ENCODE data around the gene MBD1. TPM values are rescaled to one million over a fixed set of nuclear protein-coding genes. Genes with fewer than 3 reads are reported as not detected.
A peak's percentile ranks its signal among the peaks of the same experiment; 100 is the strongest.
"Not testable (repeated sequence)": the region's sequence is repeated elsewhere in the genome, so short reads cannot be mapped to it uniquely, and the experiment has no call there.

The MBD1 gene
- total RNA-seq, 1 experiment from 2014 or later, result 48.2 TPM

DNA sequence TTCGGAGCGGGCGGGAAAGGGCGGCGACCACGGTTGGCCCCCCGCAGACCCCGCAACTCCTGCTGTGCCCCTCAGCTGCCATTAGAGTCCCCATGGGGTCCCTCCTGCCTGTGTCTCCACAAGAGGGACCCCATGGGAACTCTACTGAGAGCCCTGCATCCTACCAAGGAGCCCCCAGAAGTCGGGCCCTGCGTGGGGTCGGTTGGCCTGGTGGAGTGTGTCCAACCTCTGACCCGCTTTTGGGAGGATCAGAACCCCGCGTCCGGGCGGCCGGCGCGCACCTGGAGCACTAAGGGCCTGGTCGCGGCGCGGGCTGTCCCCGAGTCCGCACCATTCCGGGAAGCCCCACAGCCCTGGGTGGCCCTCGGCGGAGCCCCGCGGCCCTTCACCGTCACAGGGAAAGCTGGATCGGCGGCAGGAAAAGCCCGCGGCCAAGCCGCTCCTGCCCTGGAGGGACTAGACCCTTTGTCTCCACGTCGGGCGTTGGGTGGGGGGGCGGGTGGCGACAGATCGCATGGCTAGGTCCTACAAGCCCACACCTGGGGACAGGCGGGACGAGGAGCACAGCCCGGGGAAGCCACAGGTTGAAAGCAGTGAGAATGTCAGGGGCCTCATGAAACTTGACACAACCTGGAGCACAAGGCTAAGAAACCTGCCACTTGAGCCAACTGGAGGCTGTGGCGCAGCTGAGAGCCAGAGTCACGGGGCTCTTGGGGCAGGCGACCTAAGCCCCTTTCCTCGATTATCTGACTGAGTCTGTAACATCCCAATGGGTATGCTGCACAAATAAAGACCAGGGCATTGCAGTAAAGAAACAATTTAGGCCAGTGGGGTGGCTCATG, 17.3 kb upstream of the MBD1 start:
- in situ Hi-C loops (cut with HindIII; ENCODE audit: low sequenced_read_pairs), result no loop called here
- no peak for DNase-seq (ENCODE audit: low spot score)

DNA sequence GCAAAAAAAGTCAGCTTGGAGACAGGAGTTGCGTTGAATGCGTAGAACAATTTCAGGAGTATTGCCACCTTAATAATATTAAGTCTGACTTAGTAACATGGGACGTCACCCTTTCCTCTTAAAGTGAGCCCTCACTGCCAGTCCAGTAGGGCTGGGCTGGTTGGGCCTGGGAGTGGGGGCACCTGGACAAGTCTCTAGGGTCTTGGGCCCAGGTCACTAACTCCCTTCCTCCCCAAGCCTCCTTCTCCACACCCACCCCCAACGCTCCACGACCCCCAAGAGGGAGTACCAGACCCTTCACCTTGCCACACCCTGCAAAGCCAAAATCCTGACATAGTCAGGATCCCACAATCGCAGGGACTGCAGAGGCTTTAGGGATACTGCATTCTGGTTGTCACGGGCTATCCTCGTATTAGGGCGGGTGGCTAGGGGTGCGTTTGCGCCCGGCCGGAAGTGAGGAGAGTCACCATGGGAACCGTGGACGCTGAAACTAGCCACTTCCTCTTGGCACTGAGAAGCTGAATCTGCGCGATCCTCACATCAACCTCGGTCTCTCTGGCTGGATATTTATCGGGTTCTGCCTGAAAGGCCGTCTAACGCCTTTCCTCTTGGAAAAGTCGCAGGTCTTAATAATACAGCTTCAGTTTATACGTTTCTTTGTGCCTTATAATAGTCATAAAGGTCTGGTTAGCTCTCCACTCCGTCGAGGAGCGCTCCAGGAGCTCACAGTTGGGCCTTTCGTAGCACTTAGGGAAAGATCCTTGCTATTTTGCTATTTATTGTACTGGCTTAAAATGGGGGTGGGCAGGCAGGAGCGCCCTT, 16.5 kb upstream of the MBD1 start:
- DNase-seq (ENCODE audit: low spot score), result peak; percentile 67
- in situ Hi-C loops (cut with HindIII; ENCODE audit: low sequenced_read_pairs), result no loop called here

DNA sequence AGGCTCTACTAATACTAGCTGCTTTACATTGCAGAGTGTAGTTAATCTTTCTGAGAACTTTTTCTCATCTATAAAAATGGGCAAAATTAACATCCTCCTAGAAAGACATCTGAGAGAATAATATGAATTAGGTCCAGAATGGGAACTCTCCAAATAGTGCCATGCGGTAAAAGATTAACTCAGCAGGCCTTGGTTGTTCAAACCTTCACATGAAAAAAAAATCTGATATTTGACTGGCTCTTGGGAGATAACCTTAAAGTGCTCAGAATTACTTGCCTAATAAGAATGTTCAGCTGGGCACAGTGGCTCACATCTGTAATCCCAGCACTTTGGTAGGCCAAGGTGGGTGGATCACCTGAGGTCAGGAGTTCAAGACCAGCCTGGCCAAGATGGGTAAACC, 11.7 kb upstream of the MBD1 start:
- in situ Hi-C loops (cut with HindIII; ENCODE audit: low sequenced_read_pairs), result no loop called here
- DNase-seq (ENCODE audit: low spot score), result no peak

DNA sequence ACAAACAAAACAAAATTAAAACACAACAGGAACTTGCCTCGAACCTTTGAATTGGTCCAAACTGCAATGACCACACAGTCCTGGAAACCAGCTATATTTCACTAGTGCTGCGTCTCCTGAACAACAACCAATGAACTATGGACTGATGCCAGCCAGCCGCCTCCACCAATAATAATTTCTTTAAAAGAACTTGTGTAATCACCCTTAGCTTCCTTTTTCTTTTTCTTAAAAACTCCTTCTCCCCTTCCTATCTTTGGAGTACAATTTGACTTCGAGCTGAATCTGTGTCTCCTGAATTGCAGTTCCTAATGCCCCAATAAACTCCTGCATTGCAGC, 7.8 kb upstream of the MBD1 start:
- in situ Hi-C loops (cut with HindIII; ENCODE audit: low sequenced_read_pairs), result no loop called here
- no peak for DNase-seq (ENCODE audit: low spot score)

DNA sequence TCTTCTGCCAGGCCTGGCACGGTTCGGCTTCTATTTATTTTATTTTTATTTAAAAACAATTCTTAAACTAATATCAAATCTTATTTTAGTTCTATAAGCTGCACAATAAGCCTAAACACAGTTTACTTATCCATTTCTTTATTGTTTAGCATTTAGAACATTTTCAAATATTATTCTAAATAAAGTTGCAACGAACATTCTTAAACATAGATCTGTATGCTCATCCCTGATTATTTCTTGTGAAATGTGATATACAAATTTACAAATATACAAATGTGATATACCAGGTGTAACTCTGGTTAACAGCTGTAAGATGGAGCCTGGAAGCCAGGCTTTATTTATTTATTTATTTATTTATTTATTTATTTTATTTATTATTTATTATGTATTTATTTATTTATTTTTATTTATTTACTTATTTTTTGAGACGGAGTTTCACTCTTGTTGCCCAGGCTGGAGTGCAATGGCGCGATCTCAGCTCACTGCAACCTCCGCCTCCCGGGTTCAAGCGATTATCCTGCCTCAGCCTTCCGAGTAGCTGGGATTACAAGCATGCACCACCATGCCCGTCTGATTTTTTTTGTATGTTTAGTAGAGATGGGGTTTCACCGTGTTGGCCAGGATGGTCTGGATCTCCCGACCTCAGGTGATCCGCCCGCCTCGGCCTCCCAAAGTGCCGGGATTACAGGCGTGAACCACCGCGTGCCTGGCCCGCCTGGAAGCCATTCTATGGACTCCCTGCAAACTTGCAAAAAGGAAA, 7.2 kb upstream of the MBD1 start:
- DNase-seq (ENCODE audit: low spot score); in situ Hi-C loops (cut with HindIII; ENCODE audit: low sequenced_read_pairs): not testable (repeated sequence)

DNA sequence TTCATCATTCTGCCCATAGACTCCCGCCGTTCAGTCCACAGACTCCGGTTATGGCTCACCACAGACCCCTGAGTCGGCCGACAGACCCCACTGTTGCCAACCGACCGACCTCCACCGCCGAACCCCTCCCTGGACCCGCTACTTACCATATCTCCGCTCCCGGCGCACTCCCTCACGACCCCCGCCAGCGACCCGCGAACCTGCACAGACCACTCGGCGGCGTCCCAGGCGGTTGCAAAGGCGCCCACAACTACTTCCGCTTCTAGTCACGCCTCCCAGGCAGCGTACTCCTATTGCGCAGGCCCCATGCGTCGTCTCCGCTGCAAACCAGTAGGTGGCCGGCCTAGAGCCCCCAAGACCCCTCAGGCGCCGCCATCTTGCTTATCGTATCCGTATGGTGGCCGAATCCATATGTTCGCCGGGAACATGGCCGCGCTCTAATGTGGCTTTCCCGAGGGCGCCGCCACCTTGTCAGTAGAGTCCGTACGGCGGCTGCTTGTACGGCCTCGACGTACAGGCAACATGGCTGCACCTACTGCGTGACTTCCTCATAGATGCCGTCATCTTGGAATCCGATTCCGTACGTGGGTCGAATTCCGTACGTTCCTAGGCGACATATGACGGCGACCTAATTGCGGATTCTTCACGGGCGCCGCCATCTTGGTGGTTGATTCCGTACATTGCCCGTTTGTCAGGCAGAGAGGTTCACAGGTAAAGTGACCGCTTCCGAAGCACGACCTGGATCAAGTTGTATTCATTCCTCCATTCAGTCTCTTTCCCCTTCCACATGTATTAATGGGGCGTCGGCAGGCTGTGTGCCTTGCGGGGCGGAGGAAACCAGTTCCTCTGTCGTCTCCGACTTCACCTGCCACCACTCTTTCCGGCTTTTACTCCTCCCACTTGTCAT, 6.4 kb upstream of the MBD1 start, which contains the start of gene CXXC1:
Gene CXXC1, minus strand, starts transcription at position 252 of the 907 bp plus-strand sequence. Its CDS starts 103 bp downstream, at position 149.
- peak; percentile 100 for DNase-seq (ENCODE audit: low spot score)
- in situ Hi-C loops (cut with HindIII; ENCODE audit: low sequenced_read_pairs), result no loop called here

DNA sequence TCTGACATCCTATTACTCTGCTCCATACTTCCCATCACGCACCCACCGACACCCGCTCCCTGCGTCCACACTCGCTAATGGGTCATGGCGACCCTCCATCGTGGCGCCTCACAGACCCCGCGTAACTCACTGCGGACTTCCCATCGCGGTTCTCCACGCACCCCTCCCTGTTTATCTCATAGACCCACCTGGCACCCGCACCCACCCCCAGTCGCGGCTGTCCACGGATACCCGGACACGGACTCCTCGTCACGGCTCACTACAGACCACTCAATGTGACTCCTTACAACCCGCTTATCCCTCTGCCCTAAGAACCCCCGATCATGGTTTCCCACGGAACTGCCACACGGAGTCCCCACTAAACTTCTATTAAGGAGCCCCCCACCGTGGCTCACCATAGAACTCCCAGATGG, 5.7 kb upstream of the MBD1 start:
- no peak for DNase-seq (ENCODE audit: low spot score)
- in situ Hi-C loops (cut with HindIII; ENCODE audit: low sequenced_read_pairs), result no loop called here

DNA sequence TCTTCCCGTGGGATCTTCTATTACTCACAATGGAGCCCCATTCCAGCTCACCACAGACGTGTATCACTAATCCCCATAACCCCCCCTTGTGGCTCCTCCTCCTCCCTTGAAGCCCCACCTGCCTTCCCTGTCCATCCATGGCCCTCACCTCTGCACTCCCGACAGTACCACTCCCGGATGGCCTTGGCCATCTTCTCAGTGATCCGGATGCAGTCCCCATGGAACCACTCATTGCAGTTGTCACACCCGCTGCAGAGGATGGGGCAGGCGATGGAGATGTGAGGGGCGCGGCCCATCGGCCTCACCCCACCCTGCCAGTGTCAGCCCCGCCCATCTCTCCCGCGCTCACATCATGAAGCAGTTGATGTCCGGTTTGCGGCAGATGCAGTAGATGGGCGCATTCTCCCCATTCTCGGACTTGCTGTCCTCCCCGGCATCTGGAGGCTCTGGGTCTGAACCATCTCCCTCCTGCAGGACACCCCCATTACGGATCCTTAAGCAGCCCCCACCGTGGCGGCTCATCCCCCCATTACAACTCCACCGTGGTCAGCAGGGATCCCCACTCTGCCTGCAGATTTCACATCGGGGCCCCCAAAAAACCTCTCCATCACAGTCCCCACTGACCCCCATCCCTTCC, 5.2 kb upstream of the MBD1 start:
- no peak for DNase-seq (ENCODE audit: low spot score)
- in situ Hi-C loops (cut with HindIII; ENCODE audit: low sequenced_read_pairs), result no loop called here

DNA sequence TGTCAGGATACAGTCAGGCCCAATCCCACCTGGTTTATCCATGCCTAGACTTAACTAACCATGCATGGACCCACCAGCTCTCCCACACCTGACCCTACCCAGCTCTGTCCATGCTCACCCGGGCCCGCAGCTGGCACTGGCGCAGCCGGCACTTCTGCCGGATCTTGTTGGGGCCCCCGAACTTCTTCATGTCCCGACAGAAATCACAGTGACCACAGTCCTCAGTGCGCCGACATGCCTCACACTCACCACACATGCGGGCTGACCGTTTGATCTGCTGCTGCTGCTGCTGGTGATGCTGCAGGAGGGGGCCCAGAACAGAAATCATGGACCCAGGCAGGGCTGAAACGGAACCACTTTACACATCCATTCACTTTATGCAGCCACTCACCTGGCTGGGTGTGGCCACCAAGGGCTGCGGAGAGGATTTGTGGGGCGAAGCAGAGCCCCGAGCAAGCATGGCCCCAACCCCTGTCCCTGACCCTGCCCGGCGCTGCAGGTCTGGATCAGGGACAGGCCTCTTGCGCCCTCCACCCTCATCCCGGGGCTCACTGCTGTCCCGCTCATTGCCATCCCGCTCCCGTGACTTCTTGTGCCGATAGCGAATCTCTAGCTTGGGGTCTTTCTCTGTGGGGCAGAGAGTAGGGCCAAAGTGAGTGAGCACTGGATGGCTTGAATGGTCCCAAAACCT, 4.5 kb upstream of the MBD1 start:
- in situ Hi-C loops (cut with HindIII; ENCODE audit: low sequenced_read_pairs), result no loop called here
- DNase-seq (ENCODE audit: low spot score), result no peak

DNA sequence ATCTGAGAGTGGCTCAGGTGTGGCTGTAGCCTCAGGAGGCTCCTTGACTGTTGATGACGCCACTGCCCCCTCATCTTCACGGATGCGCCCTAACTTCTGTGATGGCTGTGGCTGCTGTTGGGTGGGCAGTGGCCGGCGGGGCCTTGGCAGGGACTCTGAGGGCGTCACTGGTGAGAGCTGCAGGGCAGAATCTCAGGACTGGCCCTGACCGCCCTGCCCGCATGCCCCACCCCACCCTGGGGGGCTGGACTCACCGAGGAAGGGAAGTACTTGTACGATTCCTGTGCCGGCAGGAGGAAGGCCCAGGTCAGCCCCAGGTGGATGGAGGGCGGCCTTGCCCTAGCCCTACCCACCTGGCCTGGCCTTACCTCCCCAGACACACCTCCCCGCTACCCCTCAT, 3.7 kb upstream of the MBD1 start:
- no peak for DNase-seq (ENCODE audit: low spot score)
- in situ Hi-C loops (cut with HindIII; ENCODE audit: low sequenced_read_pairs), result no loop called here

DNA sequence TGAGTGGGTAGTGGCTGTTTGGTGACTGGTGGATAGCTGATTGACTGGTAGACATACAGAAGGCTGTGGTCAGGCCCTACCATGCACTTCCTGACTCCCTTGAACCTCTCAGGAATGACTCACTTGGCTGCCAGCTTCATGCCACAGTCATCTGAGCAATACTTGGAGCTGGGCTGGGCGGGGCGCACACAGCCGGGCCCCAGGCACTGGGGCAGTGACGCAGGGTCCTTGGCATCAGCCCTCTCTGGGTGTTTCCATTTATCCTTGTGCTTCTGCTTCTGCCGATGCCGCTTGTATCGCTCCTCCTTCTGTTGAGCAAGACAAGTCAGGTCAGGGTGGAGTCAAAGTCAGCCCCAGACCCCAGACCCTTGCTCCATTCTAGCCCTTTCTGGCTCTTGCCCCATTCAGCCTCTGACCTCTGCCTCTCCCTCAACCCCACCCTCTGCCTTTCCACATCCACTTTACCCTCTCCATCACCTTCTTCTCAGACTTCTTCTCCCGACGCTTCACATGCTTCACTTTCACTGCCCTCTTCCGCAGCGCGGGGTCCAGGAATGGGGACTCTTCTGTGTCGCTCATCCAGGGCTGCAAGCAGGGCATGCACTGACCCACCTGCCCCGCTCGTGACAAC, 3.0 kb upstream of the MBD1 start:
- in situ Hi-C loops (cut with HindIII; ENCODE audit: low sequenced_read_pairs), result no loop called here
- DNase-seq (ENCODE audit: low spot score), result no peak

DNA sequence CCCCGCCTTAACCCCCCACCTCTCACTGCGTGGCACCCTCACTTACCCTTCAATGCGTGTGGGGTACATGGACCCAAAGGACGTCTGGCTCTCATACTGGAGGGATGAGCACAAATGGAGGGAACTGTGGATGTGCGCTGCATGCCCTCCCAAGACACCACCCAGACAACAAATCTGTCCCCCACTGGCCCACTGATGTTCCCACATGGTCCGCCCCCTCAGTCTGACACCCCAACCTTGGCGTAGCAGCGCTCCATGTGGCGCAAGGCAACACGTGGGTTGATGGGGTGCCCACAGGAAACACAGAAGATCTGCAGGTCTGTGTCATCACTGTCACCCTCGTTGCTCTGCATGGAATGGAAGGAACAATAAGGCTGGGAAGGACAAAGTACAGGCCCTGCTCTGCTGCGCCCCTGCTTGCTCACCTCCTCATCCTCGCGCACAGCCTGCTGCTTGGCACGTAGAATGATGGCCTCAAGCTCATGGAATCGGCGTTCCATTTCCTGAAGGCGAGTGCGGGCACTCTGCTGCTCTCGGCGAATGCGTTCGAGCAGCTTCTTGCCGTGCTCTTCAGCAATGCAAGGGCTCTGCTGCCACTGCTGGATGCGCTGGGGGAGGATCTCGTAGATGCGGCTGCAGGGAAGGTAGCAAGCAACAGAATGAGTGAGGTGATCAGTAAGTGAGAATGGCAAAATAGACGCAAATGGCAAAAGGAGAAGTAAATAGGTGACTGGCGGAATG, 2.3 kb upstream of the MBD1 start:
- in situ Hi-C loops (cut with HindIII; ENCODE audit: low sequenced_read_pairs), result no loop called here

DNA sequence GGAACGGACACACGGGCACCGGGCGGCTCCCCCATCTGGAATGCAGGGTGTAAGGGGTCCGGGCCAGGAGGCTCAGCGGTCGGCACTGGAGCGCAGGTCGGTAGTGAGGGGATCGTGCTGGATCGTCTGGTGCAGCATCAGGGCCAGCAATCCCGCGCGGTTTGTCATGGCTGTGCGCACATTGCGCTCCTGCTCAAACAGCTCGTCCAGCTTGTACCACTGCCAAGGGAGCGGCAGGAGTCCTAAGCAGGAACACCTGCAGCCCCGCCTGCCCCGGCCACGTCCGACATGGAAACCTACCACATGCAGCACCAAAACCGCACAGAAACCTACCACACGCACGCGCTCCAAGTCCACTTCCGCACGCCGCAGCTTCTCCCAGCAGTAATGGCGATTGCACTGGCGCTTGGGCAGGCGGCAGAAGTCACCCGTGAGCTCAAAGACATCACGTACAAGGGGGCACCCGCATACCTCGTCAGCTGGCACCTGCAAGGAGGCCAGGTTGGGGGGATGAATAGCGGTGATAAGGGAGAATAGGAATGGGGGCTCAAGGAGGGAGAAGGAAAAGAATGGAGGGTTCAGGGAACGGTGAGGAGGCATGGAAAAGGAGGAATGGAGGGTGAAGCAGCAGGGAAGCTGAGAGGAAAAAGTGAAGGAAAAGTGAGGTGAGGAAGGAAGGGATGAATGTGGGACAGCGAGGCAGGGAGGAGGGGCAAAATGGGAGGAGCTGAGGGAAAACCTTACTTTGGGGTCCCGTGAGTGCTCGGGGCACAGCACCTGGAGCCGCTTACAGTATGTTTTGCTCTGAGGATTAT, 1.4 kb upstream of the MBD1 start:
- DNase-seq (ENCODE audit: low spot score), result peak; percentile 54
- in situ Hi-C loops (cut with HindIII; ENCODE audit: low sequenced_read_pairs), result no loop called here

More for the DNA sequence above, 2.3 kb upstream of the MBD1 start:
- DNase-seq (ENCODE audit: low spot score), result no peak

DNA sequence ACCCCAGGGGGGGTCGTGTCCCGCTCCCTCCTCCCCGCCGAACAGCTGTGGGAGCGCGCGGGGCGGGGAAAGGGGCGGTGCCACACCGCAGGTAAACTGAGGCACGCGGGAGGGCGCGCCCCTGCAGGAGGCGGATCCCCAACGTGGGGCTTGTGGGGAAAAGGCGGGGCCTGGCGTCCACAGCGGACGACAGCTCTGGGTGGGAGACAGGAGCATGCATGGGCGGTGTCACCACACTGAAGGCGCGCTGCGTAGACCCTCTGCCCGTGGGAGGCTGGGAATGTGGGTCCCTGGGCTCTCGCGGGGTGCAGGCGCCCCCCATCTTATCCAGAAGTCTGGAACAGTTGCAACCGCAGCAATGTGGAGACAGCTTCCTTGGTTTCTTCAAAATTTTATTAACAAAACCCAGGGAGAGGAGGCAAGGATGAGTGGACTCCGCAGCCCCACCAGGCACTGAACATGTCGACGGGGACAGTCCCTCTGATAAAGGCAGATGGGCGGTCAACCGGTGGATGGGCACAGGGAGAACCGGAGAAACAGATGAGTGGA, 723 bp upstream of the MBD1 start:
- in situ Hi-C loops (cut with HindIII; ENCODE audit: low sequenced_read_pairs), result no loop called here
- DNase-seq (ENCODE audit: low spot score), result no peak

DNA sequence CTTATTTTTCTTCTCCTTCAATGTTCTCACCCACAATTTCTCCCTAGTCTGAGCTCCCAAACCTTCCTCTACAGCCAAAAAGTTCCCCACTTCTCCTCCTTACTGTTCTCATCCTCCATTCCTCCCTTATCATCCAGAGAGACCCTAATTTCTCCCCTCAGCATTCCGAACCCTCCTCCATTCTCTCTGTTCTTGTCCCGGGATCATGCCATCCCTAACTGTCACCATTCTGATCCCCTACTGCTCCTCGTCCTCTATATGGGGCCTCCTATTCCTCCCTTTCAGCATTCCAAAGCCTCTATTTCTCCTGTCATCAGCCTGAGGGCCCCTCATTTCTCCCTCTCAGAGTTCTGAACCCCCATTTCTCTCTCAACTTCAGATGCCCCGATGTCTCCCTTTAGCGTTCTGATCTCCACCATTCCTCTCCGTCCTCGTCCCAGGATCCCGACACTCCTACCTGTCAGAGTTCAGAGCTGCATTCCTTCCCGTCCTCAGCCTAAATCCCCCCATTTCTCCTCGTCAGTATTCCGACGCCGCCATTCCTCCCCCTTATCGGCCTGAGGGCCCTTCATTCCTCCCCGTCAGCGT, 522 bp downstream of the MBD1 start:
- in situ Hi-C loops (cut with HindIII; ENCODE audit: low sequenced_read_pairs), result no loop called here
- no peak for DNase-seq (ENCODE audit: low spot score)
